Left renal cortex interstitium (tissue), 4 donors: ENCODE data around the gene WFDC9. TPM values are rescaled to one million over a fixed set of nuclear protein-coding genes. Genes with fewer than 3 reads are reported as not detected.
"Not testable (repeated sequence)": the region's sequence is repeated elsewhere in the genome, so short reads cannot be mapped to it uniquely, and the experiment has no call there.

Source experiments
- DNase-seq, 4 donors: peaks; one replicate each; pipeline ENCODE4 v3.0.0-alpha.2; 2013; ENCODE audit warnings: low read depth in 4 of 4, low spot score in 2 of 4, missing footprints in 1 of 4
- polyA plus RNA-seq, 4 donors: library from polyadenylated mRNA; unstranded; fragments of 120-200 nt; gene quantifications; one replicate each; pipeline ENCODE4 v1.2.1, GENCODE V29; 2013; ENCODE audit not compliant: insufficient read length in 4 of 4

WFDC9 gene
- polyA plus RNA-seq = not detected

GRCh38 chr20:45631184-45631583 lies at the start of gene WFDC9:
Gene WFDC9, minus strand, starts transcription at chr20:45631284. Its CDS starts 21,103 bp downstream, at chr20:45610181.
- DNase-seq = no peak

- DNase-seq = no peak
Observed at GRCh38 chr20:45679650-45680049, 48.6 kb upstream of the WFDC9 start.

GRCh38 chr20:45672765-45673164 lies 41.7 kb upstream of the WFDC9 start:
- no peak for DNase-seq

DNA sequence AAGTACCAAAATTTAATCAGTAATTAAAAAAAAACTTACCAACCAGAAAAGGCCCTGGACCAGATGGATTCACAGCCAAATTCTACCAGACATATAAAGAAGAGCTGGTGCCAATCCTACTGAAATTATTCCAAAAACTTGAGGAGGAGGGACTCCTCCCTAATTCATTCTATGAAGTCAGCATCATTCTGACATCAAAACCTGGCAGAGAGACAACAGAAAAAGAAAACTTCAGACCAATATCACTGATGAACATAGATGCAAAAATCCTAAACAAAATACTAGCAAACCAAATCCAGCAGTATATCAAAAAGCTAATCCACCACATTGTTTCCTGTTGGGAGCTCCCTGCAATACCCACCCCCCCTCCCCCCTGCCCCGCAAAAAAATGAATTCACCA lies 39.1 kb upstream of the WFDC9 start, which contains the start of gene WFDC11:
TSS of gene WFDC11 (minus strand) at position 101 of the 400 bp plus-strand sequence. CDS start 19,639 bp downstream, outside the sequence.
- DNase-seq = no peak

DNA sequence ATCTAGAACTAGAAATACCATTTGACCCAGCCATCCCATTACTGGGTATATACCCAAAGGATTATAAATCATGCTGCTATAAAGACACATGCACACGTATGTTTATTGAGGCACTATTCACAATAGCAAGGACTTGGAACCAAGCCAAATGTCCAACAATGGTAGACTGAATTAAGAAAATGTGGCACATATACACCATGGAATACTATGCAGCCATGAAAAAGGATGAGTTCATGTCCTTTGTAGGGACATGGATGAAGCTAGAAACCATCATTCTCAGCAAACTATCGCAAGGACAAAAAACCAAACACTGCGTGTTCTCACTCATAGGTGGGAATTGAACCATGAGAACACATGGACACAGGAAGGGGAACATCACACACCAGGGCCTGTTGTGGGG lies 26.0 kb upstream of the WFDC9 start:
- not testable (repeated sequence) for DNase-seq

DNA sequence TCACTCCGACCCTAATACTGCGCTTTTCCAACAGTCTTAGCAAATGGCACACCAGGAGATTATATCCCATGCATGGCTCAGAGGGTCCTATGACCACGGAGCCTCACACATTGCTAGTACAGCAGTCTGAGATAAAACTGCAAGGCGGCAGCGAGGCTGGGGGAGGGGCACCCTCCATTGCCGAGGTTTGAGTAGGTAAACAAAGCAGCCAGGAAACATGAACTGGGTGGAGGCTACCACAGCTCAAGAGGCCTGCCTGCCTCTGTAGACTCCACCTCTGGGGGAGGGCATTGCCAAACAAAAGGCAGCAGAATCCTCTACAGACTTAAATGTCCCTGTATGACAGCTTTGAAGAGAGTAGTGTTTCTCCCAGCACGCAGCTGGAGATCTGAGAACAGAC lies 20.6 kb upstream of the WFDC9 start:
- DNase-seq = not testable (repeated sequence)

DNA sequence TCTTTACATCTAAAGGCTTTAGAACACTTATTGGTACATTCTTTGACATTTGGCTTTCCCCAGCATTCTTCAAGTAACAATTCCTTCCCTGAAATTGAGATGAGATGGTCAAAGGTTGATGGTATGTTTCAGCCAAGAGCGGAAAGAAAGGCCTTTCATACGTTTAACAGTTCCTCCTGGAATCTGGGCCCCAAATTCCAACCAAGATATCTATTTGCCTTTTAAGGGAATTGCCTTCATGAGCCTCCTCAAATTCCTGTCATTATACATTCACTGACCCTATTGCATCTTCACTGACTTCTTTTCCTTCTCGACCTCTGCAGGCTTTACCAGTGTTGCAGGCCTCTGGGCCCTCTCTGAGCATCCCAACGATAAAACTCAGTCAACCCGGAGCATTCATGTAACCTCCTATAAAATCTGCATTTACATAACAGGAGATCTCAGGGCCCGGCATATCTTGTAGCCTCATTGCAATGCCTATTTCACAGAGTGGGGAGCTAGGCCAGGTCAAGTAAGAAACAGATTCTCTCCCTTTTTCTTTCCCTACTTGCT lies 18.3 kb upstream of the WFDC9 start:
- no peak for DNase-seq

GRCh38 chr20:45647441-45648050 lies 16.5 kb upstream of the WFDC9 start:
- DNase-seq = no peak

- DNase-seq = no peak
Observed at GRCh38 chr20:45646875-45647274, 15.8 kb upstream of the WFDC9 start.

GRCh38 chr20:45645869-45646268 lies 14.8 kb upstream of the WFDC9 start:
- not testable (repeated sequence) for DNase-seq

GRCh38 chr20:45641076-45641475 lies 10.0 kb upstream of the WFDC9 start:
- DNase-seq = not testable (repeated sequence)

DNA sequence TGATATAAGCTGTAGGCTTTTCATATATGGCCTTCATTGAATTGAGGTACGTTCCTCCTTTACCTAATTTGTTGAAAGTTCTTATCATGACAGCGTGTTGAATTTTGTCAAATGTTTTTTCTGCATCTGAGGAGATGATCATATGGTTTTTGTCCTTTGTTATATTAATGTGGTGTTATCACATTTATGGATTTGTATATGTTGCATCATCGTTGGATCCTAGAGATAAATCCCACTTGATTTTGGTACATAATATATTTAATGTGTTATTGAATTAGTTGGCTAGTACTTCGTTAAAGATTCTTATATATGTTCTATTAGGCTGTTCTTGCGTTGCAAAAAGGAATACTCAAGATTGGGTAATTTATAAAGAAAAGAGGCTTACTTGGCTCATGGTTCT lies 8.6 kb upstream of the WFDC9 start:
- no peak for DNase-seq

DNA sequence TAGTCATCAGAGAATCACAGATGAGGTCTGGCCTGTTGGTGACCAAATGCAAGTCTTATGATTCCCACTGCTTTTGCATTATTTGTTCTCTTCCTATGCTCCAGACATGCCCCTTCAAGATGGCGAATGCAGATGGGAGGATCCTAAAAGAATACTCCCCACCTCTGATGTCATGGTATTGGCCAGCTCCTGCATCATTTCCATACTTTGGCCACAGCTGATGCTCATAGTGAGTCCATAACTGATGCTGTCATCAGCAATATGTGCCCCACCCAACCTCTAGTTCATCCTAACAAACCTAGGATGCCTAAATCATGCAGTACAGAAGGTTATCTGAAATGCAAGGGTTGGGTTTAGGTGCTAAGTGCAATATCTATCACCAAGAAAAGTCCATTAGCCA lies 5.4 kb upstream of the WFDC9 start:
- DNase-seq = no peak

GRCh38 chr20:45630371-45630770 lies 713 bp downstream of the WFDC9 start:
- no peak for DNase-seq

DNA sequence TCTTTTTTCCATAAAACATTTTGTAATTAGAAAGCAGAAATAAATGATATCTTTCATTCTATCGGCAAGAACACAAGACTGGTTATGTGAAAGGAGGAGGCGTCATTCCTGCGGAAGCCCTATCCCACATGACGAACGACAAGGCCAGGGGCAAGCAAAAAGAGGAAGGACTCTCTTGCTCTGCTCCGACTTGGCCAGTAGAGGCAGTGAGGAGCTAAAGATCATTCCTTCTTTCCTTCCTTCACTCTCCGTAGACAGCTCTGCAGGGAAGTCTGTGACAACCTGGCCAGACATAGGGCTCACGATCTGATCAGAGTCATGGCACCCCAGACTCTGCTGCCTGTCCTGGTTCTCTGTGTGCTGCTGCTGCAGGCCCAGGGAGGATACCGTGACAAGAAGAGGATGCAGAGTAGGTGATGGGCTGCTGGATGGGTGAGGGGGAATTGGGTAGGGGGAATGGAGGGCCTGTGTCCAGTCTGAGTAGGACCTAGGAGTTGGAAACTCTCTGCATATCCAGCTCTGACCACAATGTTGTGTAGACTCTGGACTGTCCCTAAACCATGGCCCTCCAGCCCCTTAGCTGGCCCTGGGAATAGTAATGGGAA lies 1.5 kb downstream of the WFDC9 start, which contains the start of gene WFDC10A:
TSS of gene WFDC10A (plus strand) at position 244 of the 605 bp plus-strand sequence. CDS start at position 319, 75 bp downstream.
- peak in 1 of 4 donors; percentile 6 for DNase-seq

GRCh38 chr20:45626540-45626939 lies 4.5 kb downstream of the WFDC9 start:
- DNase-seq = no peak

DNA sequence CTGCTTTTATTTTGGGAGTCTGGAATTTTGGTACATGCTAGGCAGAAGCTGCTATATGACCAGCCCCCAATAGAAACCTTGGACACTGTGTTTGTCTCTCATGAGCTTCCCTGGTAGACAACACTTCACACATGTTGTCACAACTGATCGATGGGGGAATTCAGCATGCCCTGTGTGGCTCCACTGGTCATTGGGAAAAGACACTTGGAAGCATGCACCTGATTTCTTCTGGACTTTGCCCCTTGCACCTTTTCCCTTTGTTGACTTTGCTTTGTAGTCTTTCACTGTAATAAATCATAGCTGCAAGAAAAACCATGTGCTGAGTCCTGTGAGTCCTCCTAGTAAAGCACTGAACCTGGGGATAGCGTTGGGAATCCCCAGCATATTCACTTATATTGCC lies 9.5 kb downstream of the WFDC9 start:
- no peak for DNase-seq

DNA sequence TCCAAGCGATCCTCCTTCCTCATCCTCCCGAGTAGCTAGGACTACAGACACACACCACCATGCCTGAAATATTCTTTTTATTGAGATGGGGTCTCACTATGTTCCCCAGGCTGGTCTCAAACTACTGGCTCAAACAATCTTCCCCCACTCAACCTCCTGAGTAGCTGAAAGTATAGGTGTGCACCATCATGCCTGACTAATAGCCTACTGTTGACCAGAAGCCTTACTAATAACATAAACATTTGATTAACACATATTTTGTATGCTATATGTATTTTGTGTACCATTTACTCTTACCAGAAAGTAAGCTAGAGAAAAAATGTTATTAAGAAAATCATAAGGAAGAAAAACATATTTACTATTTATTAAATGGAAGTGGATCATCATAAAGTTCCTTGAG lies 13.5 kb downstream of the WFDC9 start:
- DNase-seq = no peak

- DNase-seq = no peak
Observed at GRCh38 chr20:45612314-45612713, 18.8 kb downstream of the WFDC9 start.

GRCh38 chr20:45611054-45611453 lies 20.0 kb downstream of the WFDC9 start:
- peak in 1 of 4 donors; percentile 4 for DNase-seq

DNA sequence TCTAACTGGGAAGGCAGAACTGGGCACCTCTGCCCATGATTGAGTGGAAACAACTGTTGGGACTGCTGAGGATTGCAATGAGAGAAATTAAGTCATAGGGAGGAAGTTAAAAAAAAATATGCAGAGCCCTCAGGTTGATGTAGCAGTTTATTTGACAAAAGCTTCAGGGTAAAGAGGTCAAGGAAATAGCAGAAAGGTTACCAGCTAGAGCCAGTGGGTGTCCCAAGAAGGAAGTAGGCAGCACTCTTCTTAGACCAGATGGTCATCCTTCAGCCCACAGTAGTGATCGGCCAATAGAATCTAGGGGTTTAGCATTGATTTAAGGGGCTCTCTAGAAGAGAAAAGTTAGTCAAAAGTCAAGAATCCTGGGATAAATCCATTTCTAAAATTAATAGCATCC lies 23.3 kb downstream of the WFDC9 start:
- no peak for DNase-seq

DNA sequence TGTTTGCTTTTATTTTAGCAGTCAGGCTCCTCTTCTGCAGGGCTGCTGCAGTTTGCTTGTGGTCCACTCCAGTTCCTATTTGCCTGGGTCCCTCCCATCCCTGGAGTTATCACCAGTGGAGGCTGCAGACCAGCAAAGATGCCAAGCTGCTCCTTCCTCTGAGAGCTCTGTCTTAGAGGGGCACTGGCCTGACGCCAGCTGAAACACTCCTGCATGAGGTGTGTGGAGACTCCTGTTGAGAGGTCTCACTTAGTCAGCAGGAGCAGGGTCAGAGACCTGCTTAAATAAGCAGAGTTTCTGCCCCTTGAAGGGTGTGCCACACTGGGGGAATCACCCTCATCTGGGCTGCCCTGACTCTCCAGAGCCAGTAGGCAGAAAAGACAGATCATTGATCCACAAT lies 35.8 kb downstream of the WFDC9 start:
- DNase-seq = no peak
